AML-193 (cell line): ENCODE measurements around the gene RPS3A.
"Not testable (repeated sequence)": the region's sequence is repeated elsewhere in the genome, so short reads cannot be mapped to it uniquely, and the experiment has no call there.

Source experiments
- DNase-seq, 2 experiments: peaks; one replicate each; lab custom pipeline; 2025; lab: John Stamatoyannopoulos, UW

RPS3A gene

GRCh38 chr4:151099229-151099975 lies at the start of gene RPS3A:
Gene RPS3A, plus strand, starts transcription at chr4:151099628. Its CDS starts 25 bp downstream, at chr4:151099653.
- peak; percentile 85 to 91 for DNase-seq

GRCh38 chr4:151052785-151053184 lies 46.6 kb upstream of the RPS3A start:
- no peak for DNase-seq

- DNase-seq, result no peak
These were observed 43.9 kb upstream of the RPS3A start for GRCh38 chr4:151055539-151055938.

GRCh38 chr4:151063143-151063542 lies 36.3 kb upstream of the RPS3A start:
- not testable (repeated sequence) for DNase-seq

GRCh38 chr4:151067316-151067970 lies 32.0 kb upstream of the RPS3A start:
- DNase-seq, result no peak

GRCh38 chr4:151074416-151074916 lies 25.0 kb upstream of the RPS3A start:
- DNase-seq, result no peak

- not testable (repeated sequence) for DNase-seq
These were observed 21.4 kb upstream of the RPS3A start for GRCh38 chr4:151077978-151078377.

- no peak for DNase-seq
These were observed 12.0 kb upstream of the RPS3A start for GRCh38 chr4:151087467-151087866.

- no peak for DNase-seq
These were observed 8.4 kb upstream of the RPS3A start for GRCh38 chr4:151091047-151091446.

- no peak for DNase-seq
These were observed 6.9 kb upstream of the RPS3A start for GRCh38 chr4:151092488-151092887.

GRCh38 chr4:151093203-151093602 lies 6.2 kb upstream of the RPS3A start:
- DNase-seq, result no peak

- no peak for DNase-seq
These were observed 5.1 kb upstream of the RPS3A start for GRCh38 chr4:151094290-151094751.

GRCh38 chr4:151095142-151095541 lies 4.3 kb upstream of the RPS3A start:
- DNase-seq, result no peak

GRCh38 chr4:151097759-151098158 lies 1.7 kb upstream of the RPS3A start:
- DNase-seq, result no peak

GRCh38 chr4:151098979-151099228 lies 524 bp upstream of the RPS3A start:
- no peak for DNase-seq

- no peak for DNase-seq
These were observed 569 bp downstream of the RPS3A start for GRCh38 chr4:151099976-151100417.

GRCh38 chr4:151100531-151100930 lies 1.1 kb downstream of the RPS3A start:
- no peak for DNase-seq

- DNase-seq, result no peak
These were observed 4.3 kb downstream of the RPS3A start for GRCh38 chr4:151103758-151104157.

GRCh38 chr4:151104621-151105020 lies 5.2 kb downstream of the RPS3A start:
- DNase-seq, result no peak

GRCh38 chr4:151105454-151106032 lies 6.1 kb downstream of the RPS3A start:
- no peak for DNase-seq

- no peak for DNase-seq
These were observed 7.6 kb downstream of the RPS3A start for GRCh38 chr4:151107063-151107462.

GRCh38 chr4:151110236-151110635 lies 10.8 kb downstream of the RPS3A start:
- DNase-seq, result no peak

GRCh38 chr4:151114338-151114737 lies 14.9 kb downstream of the RPS3A start:
- no peak for DNase-seq
